Measurements from ENCODE around the gene RNF220. TPM values are rescaled to one million over a fixed set of nuclear protein-coding genes. Genes with fewer than 3 reads are reported as not detected.

The RNF220 gene
- total and polyA plus RNA-seq, 9 of the 15 experiments (the other 6 are each of a cell fraction or from before 2014, with no cell fraction given): 5.1 to 117 (median 66.9) TPM

DNA sequence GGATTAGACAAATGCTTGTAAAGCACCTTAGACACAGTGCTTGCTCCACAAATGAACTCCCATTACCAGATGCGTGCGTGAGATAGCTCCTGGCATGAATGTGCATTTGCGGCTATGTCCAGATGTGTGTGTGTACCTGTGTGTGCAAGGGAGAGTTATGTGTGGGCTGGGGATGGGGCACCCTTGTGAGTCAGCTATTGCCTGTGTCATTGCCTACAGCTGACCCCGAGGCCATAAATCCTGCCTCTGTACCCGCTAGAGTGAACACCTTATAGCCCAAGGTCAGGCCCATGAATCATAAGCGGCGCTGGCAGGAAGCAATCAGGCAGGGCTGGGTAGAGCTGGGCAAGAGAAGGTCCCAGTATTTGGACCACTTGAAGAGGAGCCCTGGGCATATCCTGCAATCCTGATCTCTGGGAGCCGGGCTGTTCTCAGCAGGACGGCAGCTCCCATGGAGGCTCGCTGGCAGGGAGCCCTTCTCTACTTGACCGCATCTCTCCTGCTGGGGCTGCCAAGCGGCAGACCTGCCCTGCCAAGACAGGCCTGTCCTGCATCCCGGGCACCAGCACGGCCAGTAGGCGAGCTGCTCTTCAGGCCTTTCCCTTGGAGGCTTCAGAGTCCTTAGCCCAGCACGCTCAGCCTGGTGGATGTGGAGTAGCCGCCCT, 182.9 kb downstream of the RNF220 start (continued):
- TF ChIP-seq, protein P1, sequence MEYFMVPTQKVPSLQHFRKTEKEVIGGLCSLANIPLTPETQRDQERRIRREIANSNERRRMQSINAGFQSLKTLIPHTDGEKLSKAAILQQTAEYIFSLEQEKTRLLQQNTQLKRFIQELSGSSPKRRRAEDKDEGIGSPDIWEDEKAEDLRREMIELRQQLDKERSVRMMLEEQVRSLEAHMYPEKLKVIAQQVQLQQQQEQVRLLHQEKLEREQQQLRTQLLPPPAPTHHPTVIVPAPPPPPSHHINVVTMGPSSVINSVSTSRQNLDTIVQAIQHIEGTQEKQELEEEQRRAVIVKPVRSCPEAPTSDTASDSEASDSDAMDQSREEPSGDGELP (CRISPR knock-in tag; IDR thresholded peaks at IDR 0.05; ENCODE audit: borderline replicate concordance): peak; percentile 35; the same call in 1 of the 2 replicates
- TF ChIP-seq TEAD4 (IDR thresholded peaks at IDR 0.05; ENCODE audit: low read length) (peak; percentile 44; the same call in 1 of the 2 replicates), TEAD4 (CRISPR knock-in tag; IDR thresholded peaks at IDR 0.05; ENCODE audit: borderline replicate concordance) (no peak), POLR2A (conservative IDR thresholded peaks at IDR 0.05) (no peak), KLF1 (tag; IDR thresholded peaks at IDR 0.05) (no peak)
- TF ChIP-seq, protein P2, sequence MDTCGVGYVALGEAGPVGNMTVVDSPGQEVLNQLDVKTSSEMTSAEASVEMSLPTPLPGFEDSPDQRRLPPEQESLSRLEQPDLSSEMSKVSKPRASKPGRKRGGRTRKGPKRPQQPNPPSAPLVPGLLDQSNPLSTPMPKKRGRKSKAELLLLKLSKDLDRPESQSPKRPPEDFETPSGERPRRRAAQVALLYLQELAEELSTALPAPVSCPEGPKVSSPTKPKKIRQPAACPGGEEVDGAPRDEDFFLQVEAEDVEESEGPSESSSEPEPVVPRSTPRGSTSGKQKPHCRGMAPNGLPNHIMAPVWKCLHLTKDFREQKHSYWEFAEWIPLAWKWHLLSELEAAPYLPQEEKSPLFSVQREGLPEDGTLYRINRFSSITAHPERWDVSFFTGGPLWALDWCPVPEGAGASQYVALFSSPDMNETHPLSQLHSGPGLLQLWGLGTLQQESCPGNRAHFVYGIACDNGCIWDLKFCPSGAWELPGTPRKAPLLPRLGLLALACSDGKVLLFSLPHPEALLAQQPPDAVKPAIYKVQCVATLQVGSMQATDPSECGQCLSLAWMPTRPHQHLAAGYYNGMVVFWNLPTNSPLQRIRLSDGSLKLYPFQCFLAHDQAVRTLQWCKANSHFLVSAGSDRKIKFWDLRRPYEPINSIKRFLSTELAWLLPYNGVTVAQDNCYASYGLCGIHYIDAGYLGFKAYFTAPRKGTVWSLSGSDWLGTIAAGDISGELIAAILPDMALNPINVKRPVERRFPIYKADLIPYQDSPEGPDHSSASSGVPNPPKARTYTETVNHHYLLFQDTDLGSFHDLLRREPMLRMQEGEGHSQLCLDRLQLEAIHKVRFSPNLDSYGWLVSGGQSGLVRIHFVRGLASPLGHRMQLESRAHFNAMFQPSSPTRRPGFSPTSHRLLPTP (IDR thresholded peaks at IDR 0.05; ENCODE audit: borderline replicate concordance, extremely low read depth, insufficient read length): no peak
- TF ChIP-seq, protein P3, sequence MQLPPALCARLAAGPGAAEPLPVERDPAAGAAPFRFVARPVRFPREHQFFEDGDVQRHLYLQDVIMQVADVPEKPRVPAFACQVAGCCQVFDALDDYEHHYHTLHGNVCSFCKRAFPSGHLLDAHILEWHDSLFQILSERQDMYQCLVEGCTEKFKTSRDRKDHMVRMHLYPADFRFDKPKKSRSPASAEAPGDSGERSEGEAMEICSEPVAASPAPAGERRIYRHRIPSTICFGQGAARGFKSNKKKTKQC (CRISPR knock-in tag; IDR thresholded peaks at IDR 0.05): no peak

All from K562 (cell line).